ENCODE measurements around the gene CLEC2A. TPM values are rescaled to one million over a fixed set of nuclear protein-coding genes. Genes with fewer than 3 reads are reported as not detected.

The CLEC2A gene
- total and polyA plus RNA-seq, 11 donors: not detected

- Histone ChIP-seq H3K4me3 (no peak overlapping the region), H3K9me3 (no peaks in the 10 kb centered on the region), H3K27me3 (no peaks in the 10 kb centered on the region), H3K36me3 (no peaks in the 10 kb centered on the region), H3K27ac (no peak overlapping the region), H3K4me1 (no peaks in the 10 kb centered on the region)
- intact Hi-C loops (cut with DNase I): loop anchor here in 9 of 10 donors (1.0 to 10.0 kb wide), 9 partner anchors 110 to 180 kb away; no protein-coding TSS in a partner anchor
- DNase-seq: no peak
- TF ChIP-seq POLR2A (IDR thresholded peaks at IDR 0.05): no peak
- TF ChIP-seq, protein P1, sequence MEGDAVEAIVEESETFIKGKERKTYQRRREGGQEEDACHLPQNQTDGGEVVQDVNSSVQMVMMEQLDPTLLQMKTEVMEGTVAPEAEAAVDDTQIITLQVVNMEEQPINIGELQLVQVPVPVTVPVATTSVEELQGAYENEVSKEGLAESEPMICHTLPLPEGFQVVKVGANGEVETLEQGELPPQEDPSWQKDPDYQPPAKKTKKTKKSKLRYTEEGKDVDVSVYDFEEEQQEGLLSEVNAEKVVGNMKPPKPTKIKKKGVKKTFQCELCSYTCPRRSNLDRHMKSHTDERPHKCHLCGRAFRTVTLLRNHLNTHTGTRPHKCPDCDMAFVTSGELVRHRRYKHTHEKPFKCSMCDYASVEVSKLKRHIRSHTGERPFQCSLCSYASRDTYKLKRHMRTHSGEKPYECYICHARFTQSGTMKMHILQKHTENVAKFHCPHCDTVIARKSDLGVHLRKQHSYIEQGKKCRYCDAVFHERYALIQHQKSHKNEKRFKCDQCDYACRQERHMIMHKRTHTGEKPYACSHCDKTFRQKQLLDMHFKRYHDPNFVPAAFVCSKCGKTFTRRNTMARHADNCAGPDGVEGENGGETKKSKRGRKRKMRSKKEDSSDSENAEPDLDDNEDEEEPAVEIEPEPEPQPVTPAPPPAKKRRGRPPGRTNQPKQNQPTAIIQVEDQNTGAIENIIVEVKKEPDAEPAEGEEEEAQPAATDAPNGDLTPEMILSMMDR (IDR thresholded peaks at IDR 0.05): no peak
- ATAC-seq: no peak
- WGBS, 4 donors: 88 to 91% (median 90%) methylated on average over 3 of the region's 3 CpGs
Observed at GRCh38 chr12:9926876-9927275, 5.3 kb downstream of the CLEC2A start.

GRCh38 chr12:9925705-9926393 is 6.3 kb downstream of the CLEC2A start:
- no peaks in the 10 kb centered on the region for H3K4me1 ChIP-seq
- intact Hi-C loops (cut with DNase I): loop anchor here (1.0 to 10.0 kb wide), 9 partner anchors 109 to 179 kb away; no protein-coding TSS in a partner anchor
- H3K9me3 ChIP-seq: no peaks in the 10 kb centered on the region
- DNase-seq (no peak), ATAC-seq (peak in 3 of 4 donors; percentile 46 to 54 (median 52))
- H3K27me3 ChIP-seq: peaks cover 0 to 4% (median 0%) of the 10 kb centered on the region in 9 donors
- H3K4me3 ChIP-seq: peak overlapping the region in 4 of 12 donors; percentile 27 to 45 (median 36)
- H3K36me3 ChIP-seq: no peaks in the 10 kb centered on the region
- no peak for TF ChIP-seq POLR2A (IDR thresholded peaks at IDR 0.05)
- TF ChIP-seq, protein P1 (IDR thresholded peaks at IDR 0.05): peak in 11 of 12 donors; percentile 10 to 63 (median 44)
- no peak overlapping the region for H3K27ac ChIP-seq
- 12 to 18% (median 14%) methylated on average over 5 of the region's 5 CpGs for WGBS, 4 donors

DNA sequence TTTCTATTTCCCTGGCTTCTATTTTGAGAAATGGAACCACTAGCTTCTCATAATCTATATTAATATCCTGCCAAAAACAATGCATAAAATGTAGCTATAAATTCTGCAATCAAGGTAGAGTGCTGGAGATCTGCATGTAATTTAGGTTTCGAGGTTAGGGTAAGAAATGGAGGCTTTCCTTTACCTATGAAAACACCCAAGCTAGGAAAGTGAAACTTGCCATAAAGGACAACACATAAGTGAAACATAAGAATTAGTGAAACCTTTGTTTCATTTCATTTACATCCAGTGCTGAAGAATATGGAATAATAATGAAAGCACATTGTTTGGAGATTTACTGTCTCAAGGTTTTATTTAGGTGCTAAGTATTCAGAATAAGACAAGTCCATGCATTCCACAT is 9.7 kb downstream of the CLEC2A start:
- H3K4me1 ChIP-seq: no peaks in the 10 kb centered on the region
- DNase-seq (no peak), ATAC-seq (no peak)
- intact Hi-C loops (cut with DNase I): loop anchor here in 2 of 10 donors (5.0 to 10.0 kb wide), 2 partner anchors 108 to 170 kb away; no protein-coding TSS in a partner anchor
- H3K27ac ChIP-seq: no peak overlapping the region
- H3K27me3 ChIP-seq: peaks cover 0 to 4% (median 0%) of the 10 kb centered on the region in 9 donors
- H3K4me3 ChIP-seq: no peak overlapping the region
- H3K36me3 ChIP-seq: no peaks in the 10 kb centered on the region
- H3K9me3 ChIP-seq: peaks cover 0 to 11% (median 0%) of the 10 kb centered on the region in 12 donors
- TF ChIP-seq POLR2A (IDR thresholded peaks at IDR 0.05): no peak
- 87 to 90% (median 89%) methylated on average over 1 of the region's 1 CpG for WGBS, 4 donors

DNA sequence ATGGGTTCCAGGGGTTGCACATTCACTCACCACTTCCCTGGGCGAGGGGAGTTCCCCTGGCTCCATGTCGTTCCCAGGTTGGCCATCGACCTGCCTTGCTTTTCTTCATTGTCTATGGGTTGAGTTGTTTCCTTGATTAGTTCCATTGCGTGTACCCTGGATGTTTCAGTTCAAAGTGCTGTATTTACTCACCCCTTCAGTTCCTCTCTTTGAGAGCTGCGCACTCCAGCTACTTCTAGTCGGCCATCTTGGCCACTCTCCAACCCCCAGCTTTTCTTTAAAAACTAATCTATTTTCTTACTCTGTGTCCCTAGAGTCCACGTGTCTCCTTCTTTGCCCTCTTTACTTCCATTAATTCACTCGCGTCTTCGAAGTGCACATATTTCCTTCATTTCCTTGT is 11.7 kb downstream of the CLEC2A start:
- Histone ChIP-seq H3K27me3 (peaks cover 0 to 4% (median 0%) of the 10 kb centered on the region in 9 donors), H3K4me1 (no peaks in the 10 kb centered on the region), H3K4me3 (no peak overlapping the region), H3K9me3 (peaks cover 0 to 11% (median 0%) of the 10 kb centered on the region in 12 donors), H3K27ac (no peak overlapping the region), H3K36me3 (no peaks in the 10 kb centered on the region)
- WGBS, 4 donors: 83 to 89% (median 84%) methylated on average over 10 of the region's 10 CpGs
- TF ChIP-seq, protein P1 (IDR thresholded peaks at IDR 0.05): no peak
- TF ChIP-seq POLR2A (IDR thresholded peaks at IDR 0.05): no peak
- intact Hi-C loops (cut with DNase I): loop anchor here in 2 of 10 donors (5.0 to 10.0 kb wide), 2 partner anchors 106 to 168 kb away; no protein-coding TSS in a partner anchor
- no peak for DNase-seq
- no peak for ATAC-seq

All from heart left ventricle (tissue), 16 donors.